Testis (tissue), 2 donors: ENCODE measurements around the gene FCMR.

Source experiments
- POLR2A ChIP-seq: fragments of 450-650 bp; IDR thresholded peaks from one replicate; pipeline ENCODE4 v1.6.1; 2017; ENCODE audit warnings: antibody characterized with exemption, mild to moderate bottlenecking, moderate library complexity
- TF ChIP-seq, protein P1 (sequence below), 3 experiments: fragments of 450-650 bp in 2 of 3; fragments of 200-600 bp in 1 of 3; sonication (generic) in 1 of 3; IDR thresholded peaks; one replicate each; pipeline ENCODE4 v1.5.1; 2016 to 2019; ENCODE audit warnings: antibody characterized with exemption in 3 of 3, mild to moderate bottlenecking in 2 of 3, moderate library complexity in 1 of 3

DNA sequence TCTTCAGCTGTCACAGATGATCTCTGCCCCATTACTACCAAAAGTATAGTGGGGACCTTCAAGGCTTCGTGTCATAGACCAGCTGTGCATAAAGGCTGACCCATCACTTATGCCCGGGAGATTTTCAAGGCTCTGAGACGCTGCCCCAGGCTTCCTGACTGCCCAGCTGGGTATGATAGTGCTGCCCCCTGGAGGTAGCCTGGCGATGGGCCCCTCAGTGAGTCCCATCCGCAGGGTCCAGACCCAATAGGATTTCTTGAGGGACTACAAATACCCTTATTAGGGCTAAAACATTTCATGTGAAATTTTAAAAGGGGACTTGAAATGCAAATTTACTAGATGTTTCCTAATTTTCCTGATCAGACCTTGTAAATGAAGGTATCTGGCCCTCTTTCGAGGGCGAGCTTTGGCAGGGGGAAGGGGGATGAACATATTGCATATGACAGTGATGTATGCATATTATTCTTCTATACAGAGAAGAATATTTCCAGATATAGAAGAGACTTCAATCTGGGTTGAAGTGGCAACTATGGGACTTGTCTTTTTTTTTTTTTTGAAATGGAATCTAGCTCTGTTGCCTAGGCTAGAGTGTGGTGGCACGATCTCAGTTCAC is 11.7 kb upstream of the FCMR start:
- no peak for TF ChIP-seq POLR2A
- TF ChIP-seq, protein P1, sequence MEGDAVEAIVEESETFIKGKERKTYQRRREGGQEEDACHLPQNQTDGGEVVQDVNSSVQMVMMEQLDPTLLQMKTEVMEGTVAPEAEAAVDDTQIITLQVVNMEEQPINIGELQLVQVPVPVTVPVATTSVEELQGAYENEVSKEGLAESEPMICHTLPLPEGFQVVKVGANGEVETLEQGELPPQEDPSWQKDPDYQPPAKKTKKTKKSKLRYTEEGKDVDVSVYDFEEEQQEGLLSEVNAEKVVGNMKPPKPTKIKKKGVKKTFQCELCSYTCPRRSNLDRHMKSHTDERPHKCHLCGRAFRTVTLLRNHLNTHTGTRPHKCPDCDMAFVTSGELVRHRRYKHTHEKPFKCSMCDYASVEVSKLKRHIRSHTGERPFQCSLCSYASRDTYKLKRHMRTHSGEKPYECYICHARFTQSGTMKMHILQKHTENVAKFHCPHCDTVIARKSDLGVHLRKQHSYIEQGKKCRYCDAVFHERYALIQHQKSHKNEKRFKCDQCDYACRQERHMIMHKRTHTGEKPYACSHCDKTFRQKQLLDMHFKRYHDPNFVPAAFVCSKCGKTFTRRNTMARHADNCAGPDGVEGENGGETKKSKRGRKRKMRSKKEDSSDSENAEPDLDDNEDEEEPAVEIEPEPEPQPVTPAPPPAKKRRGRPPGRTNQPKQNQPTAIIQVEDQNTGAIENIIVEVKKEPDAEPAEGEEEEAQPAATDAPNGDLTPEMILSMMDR (IDR thresholded peaks at IDR 0.05): peak in 2 of 3 experiments; percentile 21 to 28
